Smooth muscle cell (in vitro differentiated cells): ENCODE measurements around the gene UCP1. TPM values are rescaled to one million over a fixed set of nuclear protein-coding genes. Genes with fewer than 3 reads are reported as not detected.

ENCODE experiments used
- DNase-seq: peaks from one replicate; lab custom pipeline; 2025; ENCODE audit not compliant: unreplicated experiment; lab: John Stamatoyannopoulos, UW
- H2AFZ ChIP-seq: fragments of 200-600 bp; sonication (generic); 2 replicates; pipeline ENCODE4 v1.6.0; 2016; ENCODE audit warnings: antibody characterized with exemption, low read depth, mild to moderate bottlenecking
- H3F3A ChIP-seq: fragments of 200-600 bp; sonication (generic); 2 replicates; pipeline ENCODE4 v1.6.0; 2017; ENCODE audit warnings: antibody characterized with exemption, low read depth
- H3K27ac ChIP-seq: fragments of 200-600 bp; sonication (generic); 2 replicates; pipeline ENCODE4 v1.5.1; 2016; ENCODE audit warnings: low read depth, mild to moderate bottlenecking
- H3K27me3 ChIP-seq: fragments of 200-600 bp; sonication (generic); 2 replicates; pipeline ENCODE4 v1.6.1; 2016; ENCODE audit warnings: low read depth, mild to moderate bottlenecking
- H3K36me3 ChIP-seq: fragments of 200-600 bp; sonication (generic); 2 replicates; pipeline ENCODE4 v1.5.1; 2016; ENCODE audit warnings: low read depth
- H3K4me1 ChIP-seq: fragments of 200-600 bp; sonication (generic); 2 replicates; pipeline ENCODE4 v1.5.1; 2016; ENCODE audit warnings: low read depth
- H3K4me2 ChIP-seq: fragments of 200-600 bp; sonication (generic); 2 replicates; pipeline ENCODE4 v1.6.0; 2016; ENCODE audit warnings: mild to moderate bottlenecking
- H3K4me3 ChIP-seq: fragments of 200-600 bp; sonication (generic); 2 replicates; pipeline ENCODE4 v1.5.1; 2016; ENCODE audit warnings: mild to moderate bottlenecking
- H3K79me2 ChIP-seq: fragments of 200-600 bp; sonication (generic); 2 replicates; pipeline ENCODE4 v1.6.0; 2016; ENCODE audit warnings: low read depth, mild to moderate bottlenecking
- H3K9ac ChIP-seq: fragments of 200-600 bp; sonication (generic); 2 replicates; pipeline ENCODE4 v1.6.0; 2016; ENCODE audit warnings: low read depth
- H3K9me3 ChIP-seq: fragments of 200-600 bp; sonication (generic); replicated peaks from 2 replicates; pipeline ENCODE4 v1.5.1; 2016; ENCODE audit warnings: low read depth
- H4K20me1 ChIP-seq: fragments of 200-600 bp; sonication (generic); 2 replicates; pipeline ENCODE4 v1.6.0; 2016; ENCODE audit warnings: low read depth
- CTCF ChIP-seq: fragments of 200-600 bp; sonication (generic); IDR thresholded peaks from 2 replicates; pipeline ENCODE4 v1.5.1; 2017; ENCODE audit warnings: borderline replicate concordance, mild to moderate bottlenecking, antibody characterized with exemption; ENCODE audit not compliant: insufficient read depth, poor library complexity, severe bottlenecking
- WGBS: methylation state at CpG from one replicate; pipeline ENCODE4 v1.1.7; 2016; ENCODE audit warnings: low lambda C conversion rate; 5-methylcytosine and 5-hydroxymethylcytosine counted together
- polyA plus RNA-seq: library from polyadenylated mRNA; unstranded; fragments of >200 nt; fragmentation: Nextera tagmentation; extraction: Ambion mirVana; gene quantifications from 2 replicates; pipeline ENCODE4 v1.2.1, GENCODE V29; 2016
- total RNA-seq: library from RNA; depleted of rRNA; stranded (reverse); fragments of >200 nt; gene quantifications from 2 replicates; pipeline ENCODE4 v1.2.3, GENCODE V29; 2014

UCP1 gene
- total and polyA plus RNA-seq, 2 experiments from 2014 or later = 0.24 TPM; not detected in 1

- Histone ChIP-seq H3K9me3 (no peaks in the 10 kb centered on the region), H3K27ac (no peak overlapping the region), H3F3A (no peaks in the 10 kb centered on the region), H3K27me3 (no peaks in the 10 kb centered on the region), H4K20me1 (no peaks in the 10 kb centered on the region), H3K4me1 (no peaks in the 10 kb centered on the region), H3K79me2 (no peaks in the 10 kb centered on the region), H3K4me3 (no peak overlapping the region), H3K36me3 (no peaks in the 10 kb centered on the region), H3K4me2 (no peak overlapping the region), H3K9ac (no peak overlapping the region), H2AFZ (no peak overlapping the region)
- no peak for TF ChIP-seq CTCF
- 90% methylated on average over 4 of the region's 4 CpGs for WGBS
- DNase-seq = no peak
Observed at GRCh38 chr4:140607852-140608251, 39.1 kb upstream of the UCP1 start.

GRCh38 chr4:140604544-140604943 is 35.8 kb upstream of the UCP1 start:
- DNase-seq = no peak
- Histone ChIP-seq H4K20me1 (no peaks in the 10 kb centered on the region), H3K9ac (no peak overlapping the region), H3K9me3 (no peaks in the 10 kb centered on the region), H2AFZ (no peak overlapping the region), H3K27ac (no peak overlapping the region), H3K79me2 (no peaks in the 10 kb centered on the region), H3F3A (no peaks in the 10 kb centered on the region), H3K4me1 (no peaks in the 10 kb centered on the region), H3K4me3 (no peak overlapping the region), H3K27me3 (no peaks in the 10 kb centered on the region), H3K4me2 (no peak overlapping the region), H3K36me3 (no peaks in the 10 kb centered on the region)
- 86% methylated on average over 4 of the region's 4 CpGs for WGBS
- no peak for TF ChIP-seq CTCF

- no peak overlapping the region for H3K4me3 ChIP-seq
- no peak overlapping the region for H3K4me2 ChIP-seq
- TF ChIP-seq CTCF = no peak
- H3K36me3 ChIP-seq = no peaks in the 10 kb centered on the region
- H4K20me1 ChIP-seq = no peaks in the 10 kb centered on the region
- H3K9me3 ChIP-seq = no peaks in the 10 kb centered on the region
- H3K4me1 ChIP-seq = no peaks in the 10 kb centered on the region
- WGBS = 64% methylated on average over 2 of the region's 2 CpGs
- H3K27ac ChIP-seq = no peak overlapping the region
- no peak overlapping the region for H2AFZ ChIP-seq
- no peak for DNase-seq
- no peak overlapping the region for H3K9ac ChIP-seq
- no peaks in the 10 kb centered on the region for H3K79me2 ChIP-seq
- H3F3A ChIP-seq = no peaks in the 10 kb centered on the region
- H3K27me3 ChIP-seq = no peaks in the 10 kb centered on the region
Observed at GRCh38 chr4:140603286-140603685, 34.5 kb upstream of the UCP1 start.

- WGBS = 93% methylated on average over 2 of the region's 2 CpGs
- Histone ChIP-seq H4K20me1 (no peaks in the 10 kb centered on the region), H3K27me3 (no peaks in the 10 kb centered on the region), H3K9ac (no peak overlapping the region), H3K4me1 (no peaks in the 10 kb centered on the region), H3K4me2 (no peak overlapping the region), H3K9me3 (no peaks in the 10 kb centered on the region), H3K27ac (no peak overlapping the region), H3F3A (no peaks in the 10 kb centered on the region), H3K79me2 (no peaks in the 10 kb centered on the region), H3K36me3 (no peaks in the 10 kb centered on the region), H3K4me3 (no peak overlapping the region), H2AFZ (no peak overlapping the region)
- no peak for TF ChIP-seq CTCF
- DNase-seq = no peak
Observed at GRCh38 chr4:140602714-140603113, 34.0 kb upstream of the UCP1 start.
